A673 (cell line): ENCODE data around the gene LEP. TPM values are rescaled to one million over a fixed set of nuclear protein-coding genes. Genes with fewer than 3 reads are reported as not detected.

Source experiments
- BruUV-seq: library from RNA; stranded (reverse); fragments of 400-500 nt; replicated peaks from 2 replicates; lab custom pipeline; 2021; lab: Mats Ljungman, UMichigan
- CTCF ChIA-PET: fragments of 300-600 bp; sonication (Branson Sonifier 250); formaldehyde crosslinking; loops from one replicate; lab custom pipeline; 2022; ENCODE audit warnings: antibody characterized with exemption; lab: Charles Lee
- POLR2A ChIA-PET: fragments of 300-600 bp; sonication (Branson Sonifier 250); formaldehyde crosslinking; loops from one replicate; lab custom pipeline; 2022; ENCODE audit warnings: antibody characterized with exemption; ENCODE audit not compliant: low non-redundant PET; lab: Charles Lee
- DNase-seq: peaks from one replicate; pipeline ENCODE4 v3.0.0-alpha.2; 2015; ENCODE audit warnings: low spot score
- H3K27ac ChIP-seq: fragments of 200-600 bp; sonication (generic); 2 replicates; pipeline ENCODE4 v1.5.1; 2016; ENCODE audit warnings: mixed run types, low read depth, mild to moderate bottlenecking, mixed read lengths, antibody characterized with exemption, low read length; ENCODE audit not compliant: poor library complexity, severe bottlenecking
- H3K27me3 ChIP-seq: fragments of 200-600 bp; sonication (generic); replicated peaks from 2 replicates; pipeline ENCODE4 v1.6.1; 2017; ENCODE audit warnings: mixed run types, low read depth, mild to moderate bottlenecking, mixed read lengths, antibody characterized with exemption, low read length; ENCODE audit not compliant: insufficient read depth, poor library complexity
- H3K36me3 ChIP-seq: fragments of 200-600 bp; sonication (generic); 2 replicates; pipeline ENCODE4 v1.6.1; 2016; ENCODE audit warnings: mixed run types, mild to moderate bottlenecking, mixed read lengths, antibody characterized with exemption, low read length; ENCODE audit not compliant: insufficient read depth, poor library complexity, severe bottlenecking
- H3K4me1 ChIP-seq: fragments of 200-600 bp; sonication (generic); 2 replicates; pipeline ENCODE4 v1.6.1; 2017; ENCODE audit warnings: mixed run types, mild to moderate bottlenecking, mixed read lengths, antibody characterized with exemption, low read length; ENCODE audit not compliant: insufficient read depth, poor library complexity, severe bottlenecking
- H3K4me3 ChIP-seq: fragments of 200-600 bp; sonication (generic); 2 replicates; pipeline ENCODE4 v1.5.1; 2016; ENCODE audit warnings: low read depth, mixed run types, mild to moderate bottlenecking, mixed read lengths, low read length; ENCODE audit not compliant: poor library complexity, severe bottlenecking
- H3K9me3 ChIP-seq: fragments of 200-600 bp; sonication (generic); 2 replicates; pipeline ENCODE4 v1.6.1; 2016; ENCODE audit warnings: mixed run types, low read depth, mild to moderate bottlenecking, mixed read lengths, antibody characterized with exemption, low read length; ENCODE audit not compliant: poor library complexity, severe bottlenecking
- EZH2 ChIP-seq: fragments of 200-600 bp; sonication (generic); IDR thresholded peaks from 2 replicates; pipeline ENCODE4 v1.6.1; 2017; ENCODE audit warnings: borderline replicate concordance, low read depth, mild to moderate bottlenecking, mixed read lengths, antibody characterized with exemption, low read length; ENCODE audit not compliant: poor library complexity, severe bottlenecking
- intact Hi-C: fragments of 100-400 bp; cut with micrococcal nuclease; formaldehyde crosslinking; loops from one replicate; pipeline ENCODE4 v1.10.0; 2022; ENCODE audit not compliant: unreplicated experiment
- total RNA-seq: library from RNA; stranded (reverse); gene quantifications from 2 replicates; pipeline ENCODE4 v1.2.3, GENCODE V29; 2021
- TF ChIP-seq, protein P1 (sequence below): fragments of 300-800, 200-600 bp; sonication (generic); conservative IDR thresholded peaks from 2 replicates; pipeline ENCODE4 v1.5.1; 2017; ENCODE audit warnings: low read depth, mild to moderate bottlenecking, antibody characterized with exemption, low read length, moderate library complexity, mixed read lengths

LEP gene
- total RNA-seq, 1 experiment from 2014 or later, result not detected

DNA sequence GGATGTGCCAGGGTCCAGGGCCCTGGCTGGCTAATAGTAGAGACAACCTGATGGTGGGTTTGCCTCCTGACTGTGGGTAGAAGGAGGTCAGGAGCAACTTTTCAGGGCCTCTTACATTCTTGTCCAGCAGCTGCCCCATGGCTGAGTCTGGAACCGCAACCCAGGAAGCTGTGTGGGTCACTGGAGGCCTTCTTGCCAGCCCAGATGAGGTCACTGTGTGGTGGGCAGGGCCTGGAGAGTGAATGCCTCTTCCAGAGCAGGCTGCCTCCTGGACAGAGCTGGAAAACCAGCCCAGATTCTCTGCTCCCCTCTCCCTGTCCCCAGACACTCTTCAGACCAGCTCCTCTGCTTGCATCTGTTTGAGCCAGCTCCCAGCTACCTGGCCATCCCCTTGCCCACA lies 43.5 kb upstream of the LEP start:
- TF ChIP-seq, protein P1, sequence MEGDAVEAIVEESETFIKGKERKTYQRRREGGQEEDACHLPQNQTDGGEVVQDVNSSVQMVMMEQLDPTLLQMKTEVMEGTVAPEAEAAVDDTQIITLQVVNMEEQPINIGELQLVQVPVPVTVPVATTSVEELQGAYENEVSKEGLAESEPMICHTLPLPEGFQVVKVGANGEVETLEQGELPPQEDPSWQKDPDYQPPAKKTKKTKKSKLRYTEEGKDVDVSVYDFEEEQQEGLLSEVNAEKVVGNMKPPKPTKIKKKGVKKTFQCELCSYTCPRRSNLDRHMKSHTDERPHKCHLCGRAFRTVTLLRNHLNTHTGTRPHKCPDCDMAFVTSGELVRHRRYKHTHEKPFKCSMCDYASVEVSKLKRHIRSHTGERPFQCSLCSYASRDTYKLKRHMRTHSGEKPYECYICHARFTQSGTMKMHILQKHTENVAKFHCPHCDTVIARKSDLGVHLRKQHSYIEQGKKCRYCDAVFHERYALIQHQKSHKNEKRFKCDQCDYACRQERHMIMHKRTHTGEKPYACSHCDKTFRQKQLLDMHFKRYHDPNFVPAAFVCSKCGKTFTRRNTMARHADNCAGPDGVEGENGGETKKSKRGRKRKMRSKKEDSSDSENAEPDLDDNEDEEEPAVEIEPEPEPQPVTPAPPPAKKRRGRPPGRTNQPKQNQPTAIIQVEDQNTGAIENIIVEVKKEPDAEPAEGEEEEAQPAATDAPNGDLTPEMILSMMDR, result no peak
- TF ChIP-seq EZH2, result no peak
- ChIA-PET POLR2A (no interaction called here), CTCF (no interaction called here)
- H3K27ac ChIP-seq, result no peak overlapping the region
- peaks cover 22% of the 10 kb centered on the region for H3K9me3 ChIP-seq
- no peaks in the 10 kb centered on the region for H3K36me3 ChIP-seq
- intact Hi-C loops, result no loop called here
- DNase-seq, result no peak
- H3K4me3 ChIP-seq, result no peak overlapping the region
- H3K27me3 ChIP-seq, result peaks cover 28% of the 10 kb centered on the region
- no peaks in the 10 kb centered on the region for H3K4me1 ChIP-seq
- no TSS peak for BruUV-seq

DNA sequence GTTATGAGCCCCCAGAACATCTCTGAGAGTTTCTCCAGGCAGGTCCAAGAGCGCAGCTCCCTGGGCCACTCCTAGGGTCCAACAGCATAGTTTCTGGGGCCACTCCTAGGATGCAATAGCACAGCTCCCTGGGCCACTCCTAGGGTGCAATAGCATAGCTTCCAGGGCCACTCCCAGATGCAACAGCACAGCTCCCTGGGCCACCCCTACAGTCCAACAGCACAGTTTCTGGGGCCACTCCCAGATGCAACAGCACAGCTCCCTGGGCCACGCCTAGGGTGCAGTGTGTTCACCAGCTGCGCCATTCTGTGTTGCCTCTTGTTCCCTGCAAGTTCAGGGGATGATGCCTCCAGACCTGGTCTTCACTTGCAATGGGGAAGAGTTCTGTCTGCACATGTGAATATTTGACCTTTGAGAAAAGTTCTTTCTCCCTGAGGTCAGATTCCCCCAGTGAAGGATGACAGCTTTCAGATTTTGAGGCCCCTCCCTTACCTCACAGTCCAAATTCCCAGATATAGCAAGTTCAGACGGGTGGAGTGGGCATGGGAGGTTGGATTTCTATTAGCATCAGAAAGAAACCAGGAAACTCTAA lies 43.0 kb upstream of the LEP start:
- H3K9me3 ChIP-seq, result peaks cover 22% of the 10 kb centered on the region
- no peak for DNase-seq
- no peaks in the 10 kb centered on the region for H3K4me1 ChIP-seq
- ChIA-PET POLR2A (no interaction called here), CTCF (no interaction called here)
- no peak overlapping the region for H3K27ac ChIP-seq
- BruUV-seq, result no TSS peak
- peaks cover 28% of the 10 kb centered on the region for H3K27me3 ChIP-seq
- intact Hi-C loops, result no loop called here
- H3K4me3 ChIP-seq, result no peak overlapping the region
- H3K36me3 ChIP-seq, result no peaks in the 10 kb centered on the region
- TF ChIP-seq EZH2, result no peak
- TF ChIP-seq, protein P1, result no peak

DNA sequence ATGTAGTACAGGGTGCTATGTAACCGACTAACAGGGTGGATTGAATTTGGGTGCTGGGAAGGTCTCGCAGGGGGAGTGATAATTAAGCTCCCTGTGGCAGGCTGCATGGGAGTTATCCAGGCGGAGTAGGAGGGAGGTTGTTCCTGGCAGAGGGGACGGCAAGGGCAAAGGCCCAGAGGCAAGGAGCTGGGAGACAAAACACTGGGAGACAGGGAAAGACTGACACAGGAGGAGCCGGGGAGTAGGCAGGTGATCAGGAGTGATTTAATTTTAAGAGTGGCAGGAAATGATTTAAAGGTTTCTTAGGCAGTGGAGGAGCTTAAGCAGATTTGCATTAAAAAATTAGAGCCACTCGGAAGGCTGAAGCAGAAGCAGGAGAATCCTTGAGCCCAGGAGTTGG lies 40.7 kb upstream of the LEP start:
- H3K4me3 ChIP-seq, result no peak overlapping the region
- H3K27me3 ChIP-seq, result peaks cover 41% of the 10 kb centered on the region
- DNase-seq, result no peak
- BruUV-seq, result no TSS peak
- intact Hi-C loops, result no loop called here
- H3K36me3 ChIP-seq, result no peaks in the 10 kb centered on the region
- H3K4me1 ChIP-seq, result no peaks in the 10 kb centered on the region
- ChIA-PET POLR2A (no interaction called here), CTCF (no interaction called here)
- TF ChIP-seq, protein P1, result no peak
- no peak for TF ChIP-seq EZH2
- H3K27ac ChIP-seq, result no peak overlapping the region
- peaks cover 7% of the 10 kb centered on the region for H3K9me3 ChIP-seq
